Subcutaneous abdominal adipose tissue (tissue), 5 donors: Measurements from ENCODE around the gene UNC50.
"Not testable (repeated sequence)": the region's sequence is repeated elsewhere in the genome, so short reads cannot be mapped to it uniquely, and the experiment has no call there.

ENCODE experiments used
- H3K27ac ChIP-seq: one replicate; pipeline ENCODE4 v1.7.0; 2013; ENCODE audit warnings: low read depth, mild to moderate bottlenecking, inconsistent platforms, low read length, moderate library complexity
- H3K27me3 ChIP-seq, 5 donors: one replicate each; pipeline ENCODE4 v1.7.0; 2013; ENCODE audit warnings: low read length in 5 of 5, inconsistent platforms in 1 of 5; ENCODE audit not compliant: control insufficient read depth in 5 of 5, insufficient read depth in 4 of 5
- H3K36me3 ChIP-seq, 5 donors: one replicate each; pipeline ENCODE4 v1.7.0; 2013; ENCODE audit warnings: low read length in 5 of 5; ENCODE audit not compliant: control insufficient read depth in 5 of 5, insufficient read depth in 5 of 5
- H3K4me1 ChIP-seq, 5 donors: one replicate each; pipeline ENCODE4 v1.7.0; 2013; ENCODE audit warnings: low read length in 5 of 5, mild to moderate bottlenecking in 3 of 5, moderate library complexity in 1 of 5; ENCODE audit not compliant: control insufficient read depth in 5 of 5, insufficient read depth in 5 of 5
- H3K4me3 ChIP-seq, 5 donors: one replicate each; pipeline ENCODE4 v1.7.0; 2013; ENCODE audit warnings: low read length in 5 of 5, low read depth in 1 of 5
- H3K9ac ChIP-seq, 5 donors: one replicate each; pipeline ENCODE4 v1.7.0; 2013; ENCODE audit warnings: low read length in 5 of 5, mild to moderate bottlenecking in 4 of 5, moderate library complexity in 3 of 5
- H3K9me3 ChIP-seq, 5 donors: one replicate each; pipeline ENCODE4 v1.7.0; 2013; ENCODE audit warnings: low read length in 5 of 5; ENCODE audit not compliant: control insufficient read depth in 5 of 5
- donor health status: healthy.
- donor health status: healthy.
- donor health status: healthy.
- donor health status: healthy.
- donor health status: healthy.

UNC50 gene

GRCh38 chr2:98658816-98659490 lies 50.6 kb downstream of the UNC50 start:
- no peak overlapping the region for H3K4me3 ChIP-seq
- no peaks in the 10 kb centered on the region for H3K27me3 ChIP-seq
- H3K9ac ChIP-seq = no peak overlapping the region
- H3K9me3 ChIP-seq = no peaks in the 10 kb centered on the region
- no peak overlapping the region for H3K27ac ChIP-seq
- peaks cover 0 to 5% (median 0%) of the 10 kb centered on the region in 5 donors for H3K36me3 ChIP-seq
- H3K4me1 ChIP-seq = no peaks in the 10 kb centered on the region

GRCh38 chr2:98659491-98659840 lies 51.1 kb downstream of the UNC50 start:
- not testable (repeated sequence) for H3K9me3 ChIP-seq, H3K27me3 ChIP-seq, H3K36me3 ChIP-seq, H3K9ac ChIP-seq, H3K4me1 ChIP-seq, H3K27ac ChIP-seq, H3K4me3 ChIP-seq

- no peak overlapping the region for H3K27ac ChIP-seq
- no peak overlapping the region for H3K9ac ChIP-seq
- no peak overlapping the region for H3K4me3 ChIP-seq
Measured at GRCh38 chr2:98663511-98664090, 55.2 kb downstream of the UNC50 start.

GRCh38 chr2:98664323-98664722 lies 55.9 kb downstream of the UNC50 start:
- no peak overlapping the region for H3K9ac ChIP-seq
- peaks cover 0 to 8% (median 0%) of the 10 kb centered on the region in 5 donors for H3K36me3 ChIP-seq
- H3K9me3 ChIP-seq = peaks cover 0 to 2% (median 0%) of the 10 kb centered on the region in 5 donors
- H3K4me3 ChIP-seq = no peak overlapping the region
- H3K4me1 ChIP-seq = peaks cover 0 to 10% (median 6%) of the 10 kb centered on the region in 5 donors
- no peak overlapping the region for H3K27ac ChIP-seq
- H3K27me3 ChIP-seq = no peaks in the 10 kb centered on the region

More at GRCh38 chr2:98663511-98664090, 55.2 kb downstream of the UNC50 start:
- no peaks in the 10 kb centered on the region for H3K27me3 ChIP-seq
- H3K4me1 ChIP-seq = peaks cover 0 to 10% (median 6%) of the 10 kb centered on the region in 5 donors
- H3K36me3 ChIP-seq = peaks cover 0 to 5% (median 0%) of the 10 kb centered on the region in 5 donors
- peaks cover 0 to 2% (median 0%) of the 10 kb centered on the region in 5 donors for H3K9me3 ChIP-seq

- Histone ChIP-seq H3K9ac (no peak overlapping the region), H3K27me3 (no peaks in the 10 kb centered on the region), H3K27ac (no peak overlapping the region), H3K4me1 (peaks cover 0 to 10% (median 6%) of the 10 kb centered on the region in 5 donors), H3K4me3 (no peak overlapping the region), H3K36me3 (peaks cover 0 to 14% (median 0%) of the 10 kb centered on the region in 5 donors), H3K9me3 (peaks cover 0 to 2% (median 0%) of the 10 kb centered on the region in 5 donors)
Measured at GRCh38 chr2:98665677-98666076, 57.3 kb downstream of the UNC50 start.
